ENCODE results near the gene GCK. TPM values are rescaled to one million over a fixed set of nuclear protein-coding genes. Genes with fewer than 3 reads are reported as not detected.

The GCK gene
- total and polyA plus RNA-seq, 4 donors: 0.09 to 12.7 (median 0.44) TPM

- Histone ChIP-seq H3K27ac (ENCODE audit: low read depth in 1 of 2, low read length in 2 of 2) (no peak overlapping the region), H3K36me3 (ENCODE audit: control insufficient read depth in 4 of 4, insufficient read depth in 3 of 4, low read depth in 1 of 4, low read length in 3 of 4) (no peaks in the 10 kb centered on the region), H3K9me3 (ENCODE audit: control insufficient read depth in 4 of 4, low read length in 3 of 4) (no peaks in the 10 kb centered on the region), H3K9ac (ENCODE audit: low read depth in 1 of 2, low read length in 2 of 2) (no peak overlapping the region), H3K4me3 (ENCODE audit: low read depth in 1 of 3, low read length in 3 of 3) (no peak overlapping the region), H3K27me3 (ENCODE audit: control insufficient read depth in 4 of 4, insufficient read depth in 4 of 4, low read length in 3 of 4) (no peaks in the 10 kb centered on the region), H3K4me1 (ENCODE audit: control insufficient read depth in 4 of 4, insufficient read depth in 4 of 4, low read length in 3 of 4) (peaks cover 0 to 5% (median 0%) of the 10 kb centered on the region in 4 donors)
- DNase-seq (ENCODE audit: low spot score): no peak
- TF ChIP-seq HNF4G (IDR thresholded peaks at IDR 0.05) (no peak), RXRA (IDR thresholded peaks at IDR 0.05) (no peak), TAF1 (conservative IDR thresholded peaks at IDR 0.05) (no peak), SP1 (IDR thresholded peaks at IDR 0.05) (no peak), HNF4A (conservative IDR thresholded peaks at IDR 0.05) (no peak), YY1 (IDR thresholded peaks at IDR 0.05) (no peak), FOXA1 (IDR thresholded peaks at IDR 0.05) (no peak), EGR1 (IDR thresholded peaks at IDR 0.05; ENCODE audit: low read depth in 2 of 2) (no peak), ATF3 (IDR thresholded peaks at IDR 0.05) (no peak), ZBTB33 (IDR thresholded peaks at IDR 0.05) (no peak), NR2F2 (IDR thresholded peaks at IDR 0.05) (no peak), RAD21 (IDR thresholded peaks at IDR 0.05) (no peak), FOXA2 (IDR thresholded peaks at IDR 0.05) (no peak), GABPA (IDR thresholded peaks at IDR 0.05 in 1 of 2, conservative IDR thresholded peaks at IDR 0.05 in 1 of 2) (no peak), JUND (IDR thresholded peaks at IDR 0.05) (no peak)
- TF ChIP-seq, protein P1, sequence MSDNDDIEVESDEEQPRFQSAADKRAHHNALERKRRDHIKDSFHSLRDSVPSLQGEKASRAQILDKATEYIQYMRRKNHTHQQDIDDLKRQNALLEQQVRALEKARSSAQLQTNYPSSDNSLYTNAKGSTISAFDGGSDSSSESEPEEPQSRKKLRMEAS (IDR thresholded peaks at IDR 0.05): no peak
- TF ChIP-seq, protein P2, sequence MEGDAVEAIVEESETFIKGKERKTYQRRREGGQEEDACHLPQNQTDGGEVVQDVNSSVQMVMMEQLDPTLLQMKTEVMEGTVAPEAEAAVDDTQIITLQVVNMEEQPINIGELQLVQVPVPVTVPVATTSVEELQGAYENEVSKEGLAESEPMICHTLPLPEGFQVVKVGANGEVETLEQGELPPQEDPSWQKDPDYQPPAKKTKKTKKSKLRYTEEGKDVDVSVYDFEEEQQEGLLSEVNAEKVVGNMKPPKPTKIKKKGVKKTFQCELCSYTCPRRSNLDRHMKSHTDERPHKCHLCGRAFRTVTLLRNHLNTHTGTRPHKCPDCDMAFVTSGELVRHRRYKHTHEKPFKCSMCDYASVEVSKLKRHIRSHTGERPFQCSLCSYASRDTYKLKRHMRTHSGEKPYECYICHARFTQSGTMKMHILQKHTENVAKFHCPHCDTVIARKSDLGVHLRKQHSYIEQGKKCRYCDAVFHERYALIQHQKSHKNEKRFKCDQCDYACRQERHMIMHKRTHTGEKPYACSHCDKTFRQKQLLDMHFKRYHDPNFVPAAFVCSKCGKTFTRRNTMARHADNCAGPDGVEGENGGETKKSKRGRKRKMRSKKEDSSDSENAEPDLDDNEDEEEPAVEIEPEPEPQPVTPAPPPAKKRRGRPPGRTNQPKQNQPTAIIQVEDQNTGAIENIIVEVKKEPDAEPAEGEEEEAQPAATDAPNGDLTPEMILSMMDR (IDR thresholded peaks at IDR 0.05; ENCODE audit: low read depth, low read length, missing input control): no peak
- TF ChIP-seq, protein P3, sequence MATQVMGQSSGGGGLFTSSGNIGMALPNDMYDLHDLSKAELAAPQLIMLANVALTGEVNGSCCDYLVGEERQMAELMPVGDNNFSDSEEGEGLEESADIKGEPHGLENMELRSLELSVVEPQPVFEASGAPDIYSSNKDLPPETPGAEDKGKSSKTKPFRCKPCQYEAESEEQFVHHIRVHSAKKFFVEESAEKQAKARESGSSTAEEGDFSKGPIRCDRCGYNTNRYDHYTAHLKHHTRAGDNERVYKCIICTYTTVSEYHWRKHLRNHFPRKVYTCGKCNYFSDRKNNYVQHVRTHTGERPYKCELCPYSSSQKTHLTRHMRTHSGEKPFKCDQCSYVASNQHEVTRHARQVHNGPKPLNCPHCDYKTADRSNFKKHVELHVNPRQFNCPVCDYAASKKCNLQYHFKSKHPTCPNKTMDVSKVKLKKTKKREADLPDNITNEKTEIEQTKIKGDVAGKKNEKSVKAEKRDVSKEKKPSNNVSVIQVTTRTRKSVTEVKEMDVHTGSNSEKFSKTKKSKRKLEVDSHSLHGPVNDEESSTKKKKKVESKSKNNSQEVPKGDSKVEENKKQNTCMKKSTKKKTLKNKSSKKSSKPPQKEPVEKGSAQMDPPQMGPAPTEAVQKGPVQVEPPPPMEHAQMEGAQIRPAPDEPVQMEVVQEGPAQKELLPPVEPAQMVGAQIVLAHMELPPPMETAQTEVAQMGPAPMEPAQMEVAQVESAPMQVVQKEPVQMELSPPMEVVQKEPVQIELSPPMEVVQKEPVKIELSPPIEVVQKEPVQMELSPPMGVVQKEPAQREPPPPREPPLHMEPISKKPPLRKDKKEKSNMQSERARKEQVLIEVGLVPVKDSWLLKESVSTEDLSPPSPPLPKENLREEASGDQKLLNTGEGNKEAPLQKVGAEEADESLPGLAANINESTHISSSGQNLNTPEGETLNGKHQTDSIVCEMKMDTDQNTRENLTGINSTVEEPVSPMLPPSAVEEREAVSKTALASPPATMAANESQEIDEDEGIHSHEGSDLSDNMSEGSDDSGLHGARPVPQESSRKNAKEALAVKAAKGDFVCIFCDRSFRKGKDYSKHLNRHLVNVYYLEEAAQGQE (IDR thresholded peaks at IDR 0.05): no peak
- 92% methylated on average over 3 of the region's 3 CpGs for WGBS
Observed at GRCh38 chr7:44194562-44195145, 5.4 kb upstream of the GCK start.
